ENCODE measurements around the gene FADD. TPM values are rescaled to one million over a fixed set of nuclear protein-coding genes. Genes with fewer than 3 reads are reported as not detected.
A peak's percentile ranks its signal among the peaks of the same experiment; 100 is the strongest.

Gene FADD, protein sequence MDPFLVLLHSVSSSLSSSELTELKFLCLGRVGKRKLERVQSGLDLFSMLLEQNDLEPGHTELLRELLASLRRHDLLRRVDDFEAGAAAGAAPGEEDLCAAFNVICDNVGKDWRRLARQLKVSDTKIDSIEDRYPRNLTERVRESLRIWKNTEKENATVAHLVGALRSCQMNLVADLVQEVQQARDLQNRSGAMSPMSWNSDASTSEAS
- 31.5 TPM for total RNA-seq
- polyA plus RNA-seq (ENCODE audit: insufficient read depth, low read depth, low replicate concordance) = 27.8 TPM
- long read RNA-seq, donor 1, transcript FADD-201 (2 exons, 1,841 nt) = major isoform, 19 of 19 reads
- long read RNA-seq, donor 1, partial matches to known transcripts = 0 of 19 reads
- long read RNA-seq, donor 1, other reads (novel, unspliced or antisense) = 0 of 19 reads
- long read RNA-seq, donor 2, transcript FADD-201 (2 exons, 1,841 nt) = major isoform, 18 of 45 reads
- long read RNA-seq, donor 2, partial matches to known transcripts = 27 of 45 reads
- long read RNA-seq, donor 2, other reads (novel, unspliced or antisense) = 0 of 45 reads
- long read RNA-seq, donor 3, transcript FADD-201 (2 exons, 1,841 nt) = major isoform, 23 of 23 reads
- long read RNA-seq, donor 3, partial matches to known transcripts = 0 of 23 reads
- long read RNA-seq, donor 3, other reads (novel, unspliced or antisense) = 0 of 23 reads
- long read RNA-seq, donor 4, transcript FADD-201 (2 exons, 1,841 nt) = major isoform, 18 of 18 reads
- long read RNA-seq, donor 4, partial matches to known transcripts = 0 of 18 reads
- long read RNA-seq, donor 4, other reads (novel, unspliced or antisense) = 0 of 18 reads
- long read RNA-seq, donor 5, partial matches to known transcripts = 0 of 2 reads
- long read RNA-seq, donor 5, other reads (novel, unspliced or antisense) = 0 of 2 reads
- long read RNA-seq, donor 6, transcript FADD-201 (2 exons, 1,841 nt) = major isoform, 5 of 5 reads
- long read RNA-seq, donor 6, partial matches to known transcripts = 0 of 5 reads
- long read RNA-seq, donor 6, other reads (novel, unspliced or antisense) = 0 of 5 reads
- long read RNA-seq, donor 7, transcript FADD-201 (2 exons, 1,841 nt) = major isoform, 66 of 77 reads
- long read RNA-seq, donor 7, partial matches to known transcripts = 0 of 77 reads
- long read RNA-seq, donor 7, other reads (novel, unspliced or antisense) = 11 of 77 reads
- long read RNA-seq, donor 8, transcript FADD-201 (2 exons, 1,841 nt) = major isoform, 14 of 14 reads
- long read RNA-seq, donor 8, partial matches to known transcripts = 0 of 14 reads
- long read RNA-seq, donor 8, other reads (novel, unspliced or antisense) = 0 of 14 reads
- long read RNA-seq, donor 9, transcript FADD-201 (2 exons, 1,841 nt) = major isoform, 14 of 14 reads
- long read RNA-seq, donor 9, partial matches to known transcripts = 0 of 14 reads
- long read RNA-seq, donor 9, other reads (novel, unspliced or antisense) = 0 of 14 reads
- long read RNA-seq, donor 10, transcript FADD-201 (2 exons, 1,841 nt) = major isoform, 14 of 48 reads
- long read RNA-seq, donor 10, partial matches to known transcripts = 34 of 48 reads
- long read RNA-seq, donor 10, other reads (novel, unspliced or antisense) = 0 of 48 reads

DNA sequence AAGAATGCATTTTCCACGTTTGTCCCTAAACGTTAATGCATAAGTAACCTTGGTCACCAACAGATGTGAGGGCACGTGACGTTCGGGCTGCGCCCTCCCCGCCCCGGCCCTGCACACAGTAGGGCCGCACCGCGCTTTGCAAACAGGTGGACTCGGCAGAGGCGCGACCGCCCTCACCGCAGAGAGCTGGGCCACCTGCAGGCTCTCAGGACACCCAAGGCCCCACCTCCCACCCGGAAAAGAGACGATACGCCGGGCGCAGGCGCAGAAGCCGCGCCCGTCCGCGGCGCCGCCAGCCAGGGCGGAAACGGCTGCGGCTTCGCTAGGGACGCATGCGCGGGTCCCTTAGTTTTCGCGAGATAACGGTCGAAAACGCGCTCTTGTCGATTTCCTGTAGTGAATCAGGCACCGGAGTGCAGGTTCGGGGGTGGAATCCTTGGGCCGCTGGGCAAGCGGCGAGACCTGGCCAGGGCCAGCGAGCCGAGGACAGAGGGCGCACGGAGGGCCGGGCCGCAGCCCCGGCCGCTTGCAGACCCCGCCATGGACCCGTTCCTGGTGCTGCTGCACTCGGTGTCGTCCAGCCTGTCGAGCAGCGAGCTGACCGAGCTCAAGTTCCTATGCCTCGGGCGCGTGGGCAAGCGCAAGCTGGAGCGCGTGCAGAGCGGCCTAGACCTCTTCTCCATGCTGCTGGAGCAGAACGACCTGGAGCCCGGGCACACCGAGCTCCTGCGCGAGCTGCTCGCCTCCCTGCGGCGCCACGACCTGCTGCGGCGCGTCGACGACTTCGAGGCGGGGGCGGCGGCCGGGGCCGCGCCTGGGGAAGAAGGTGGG lies at the start of gene FADD:
TSS of gene FADD (plus strand) at position 377 of the 831 bp plus-strand sequence. CDS start at position 541, 164 bp downstream.
- H3K27me3 ChIP-seq (ENCODE audit: control insufficient read depth, insufficient read depth, low read length) = no peaks in the 10 kb centered on the region
- FAIRE-seq = no peak
- peak within 1 kb of the TSS; percentile 85 to 99 (median 98) for H3K9ac ChIP-seq (ENCODE audit: low read length in 3 of 3)
- intact Hi-C loops (cut with DNase I) = no loop called here
- H3K27ac ChIP-seq (ENCODE audit: low read depth in 2 of 2, low read length in 2 of 2) = peak within 1 kb of the TSS; percentile 91 to 94
- peaks cover 0 to 18% (median 9%) of the 10 kb centered on the region in 3 donors for H3K36me3 ChIP-seq (ENCODE audit: control insufficient read depth in 2 of 3, insufficient read depth in 3 of 3, low read length in 3 of 3)
- TF ChIP-seq, protein P1, sequence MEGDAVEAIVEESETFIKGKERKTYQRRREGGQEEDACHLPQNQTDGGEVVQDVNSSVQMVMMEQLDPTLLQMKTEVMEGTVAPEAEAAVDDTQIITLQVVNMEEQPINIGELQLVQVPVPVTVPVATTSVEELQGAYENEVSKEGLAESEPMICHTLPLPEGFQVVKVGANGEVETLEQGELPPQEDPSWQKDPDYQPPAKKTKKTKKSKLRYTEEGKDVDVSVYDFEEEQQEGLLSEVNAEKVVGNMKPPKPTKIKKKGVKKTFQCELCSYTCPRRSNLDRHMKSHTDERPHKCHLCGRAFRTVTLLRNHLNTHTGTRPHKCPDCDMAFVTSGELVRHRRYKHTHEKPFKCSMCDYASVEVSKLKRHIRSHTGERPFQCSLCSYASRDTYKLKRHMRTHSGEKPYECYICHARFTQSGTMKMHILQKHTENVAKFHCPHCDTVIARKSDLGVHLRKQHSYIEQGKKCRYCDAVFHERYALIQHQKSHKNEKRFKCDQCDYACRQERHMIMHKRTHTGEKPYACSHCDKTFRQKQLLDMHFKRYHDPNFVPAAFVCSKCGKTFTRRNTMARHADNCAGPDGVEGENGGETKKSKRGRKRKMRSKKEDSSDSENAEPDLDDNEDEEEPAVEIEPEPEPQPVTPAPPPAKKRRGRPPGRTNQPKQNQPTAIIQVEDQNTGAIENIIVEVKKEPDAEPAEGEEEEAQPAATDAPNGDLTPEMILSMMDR (IDR thresholded peaks at IDR 0.05; ENCODE audit: borderline replicate concordance, extremely low read depth, insufficient read depth) = no peak
- peaks cover 3 to 31% (median 29%) of the 10 kb centered on the region in 3 donors for H3K4me1 ChIP-seq (ENCODE audit: control insufficient read depth in 2 of 3, insufficient read depth in 2 of 3, low read depth in 1 of 3, low read length in 3 of 3)
- DNase-seq = peak; percentile 93 to 98 (median 95)
- H3K4me3 ChIP-seq (ENCODE audit: low read length in 3 of 3) = peak within 1 kb of the TSS; percentile 84 to 99 (median 97)
- H3K9me3 ChIP-seq (ENCODE audit: control insufficient read depth in 2 of 3, insufficient read depth in 1 of 3, low read length in 3 of 3) = no peaks in the 10 kb centered on the region

DNA sequence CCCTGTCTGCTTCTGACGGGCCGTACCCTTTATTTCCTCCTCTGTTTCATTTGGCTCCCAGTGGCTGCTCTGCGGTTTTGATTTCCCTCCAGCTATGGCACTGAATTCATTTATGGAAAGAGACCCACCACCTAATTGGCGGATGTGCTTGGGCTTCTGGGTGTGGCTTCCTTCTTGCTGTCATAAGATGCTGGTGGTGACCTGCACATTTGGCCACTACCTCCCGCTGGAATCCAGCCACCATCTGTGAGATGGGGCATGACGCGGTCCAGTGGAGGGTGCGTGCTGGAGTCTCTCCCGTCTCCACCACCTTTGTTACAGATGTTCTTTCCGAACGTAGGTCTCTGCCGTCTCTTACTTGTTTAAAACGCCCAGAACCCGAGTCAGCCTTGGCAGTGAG lies 47.7 kb upstream of the FADD start:
- H3K4me1 ChIP-seq (ENCODE audit: control insufficient read depth in 2 of 3, insufficient read depth in 2 of 3, low read depth in 1 of 3, low read length in 3 of 3) = no peaks in the 10 kb centered on the region
- intact Hi-C loops (cut with DNase I) = no loop called here
- peaks cover 0 to 5% (median 0%) of the 10 kb centered on the region in 3 donors for H3K9me3 ChIP-seq (ENCODE audit: control insufficient read depth in 2 of 3, insufficient read depth in 1 of 3, low read length in 3 of 3)
- no peaks in the 10 kb centered on the region for H3K36me3 ChIP-seq (ENCODE audit: control insufficient read depth in 2 of 3, insufficient read depth in 3 of 3, low read length in 3 of 3)
- no peak overlapping the region for H3K4me3 ChIP-seq (ENCODE audit: low read length in 3 of 3)
- no peak overlapping the region for H3K9ac ChIP-seq (ENCODE audit: low read length in 3 of 3)
- TF ChIP-seq, protein P1 (IDR thresholded peaks at IDR 0.05; ENCODE audit: borderline replicate concordance, extremely low read depth, insufficient read depth) = no peak
- H3K27me3 ChIP-seq (ENCODE audit: control insufficient read depth, insufficient read depth, low read length) = no peaks in the 10 kb centered on the region
- H3K27ac ChIP-seq (ENCODE audit: low read depth in 2 of 2, low read length in 2 of 2) = no peak overlapping the region
- DNase-seq (no peak), FAIRE-seq (no peak)
